Measurements from ENCODE around the gene RBFOX2.
"Not testable (repeated sequence)": the region's sequence is repeated elsewhere in the genome, so short reads cannot be mapped to it uniquely, and the experiment has no call there.

The RBFOX2 gene

GRCh38 chr22:36003972-36004674 lies 24.5 kb downstream of the RBFOX2 start:
- no peak for DNase-seq

DNA sequence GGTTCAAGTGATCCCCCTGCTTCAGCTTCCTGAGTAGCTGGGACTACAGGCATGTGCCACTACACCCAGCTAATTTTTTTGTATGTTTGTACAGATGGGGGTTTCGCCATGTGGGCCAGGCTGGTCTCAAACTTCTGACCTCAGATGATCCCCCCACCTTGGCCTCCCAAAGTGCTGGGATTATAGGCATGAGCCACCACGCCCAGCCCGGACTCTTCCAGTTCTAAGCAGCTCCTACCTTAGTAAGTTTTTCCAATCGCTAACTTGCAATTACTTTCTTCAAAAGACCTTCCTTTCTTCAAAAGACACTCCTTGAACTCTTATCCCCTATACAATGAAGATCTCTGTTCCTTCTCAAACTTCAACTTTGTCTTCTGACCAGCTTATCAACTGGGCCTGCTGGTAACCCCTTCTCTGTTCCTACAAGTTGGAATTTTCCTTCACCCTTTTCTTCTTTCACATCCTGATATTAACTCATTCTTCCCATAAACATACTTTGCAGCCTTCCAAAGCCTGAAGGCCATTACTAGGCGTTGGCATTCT lies 25.8 kb downstream of the RBFOX2 start:
- DNase-seq = no peak

- DNase-seq = no peak
Observed at GRCh38 chr22:36002084-36002483, 26.5 kb downstream of the RBFOX2 start.

GRCh38 chr22:35998748-35999147 lies 29.9 kb downstream of the RBFOX2 start:
- DNase-seq = no peak

DNA sequence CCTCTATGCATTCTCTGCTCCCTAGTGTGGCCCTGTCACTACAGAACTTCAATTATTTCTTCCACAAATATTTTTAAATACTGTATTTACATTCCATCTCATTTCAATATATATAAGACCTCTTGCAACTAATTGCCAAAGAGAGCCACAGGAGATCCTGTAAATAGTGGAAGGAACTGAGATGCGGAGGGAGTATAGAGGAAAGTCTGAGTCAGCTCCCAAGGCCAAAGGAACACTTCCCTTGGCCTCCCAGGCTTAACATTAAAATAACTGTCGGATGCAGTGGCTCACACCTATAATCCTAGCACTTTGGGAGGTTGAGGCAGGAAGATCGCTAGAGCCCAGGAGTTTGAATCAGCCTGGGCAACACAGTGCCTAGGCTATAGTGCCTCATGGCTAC lies 31.2 kb downstream of the RBFOX2 start:
- no peak for DNase-seq

GRCh38 chr22:35996596-35996995 lies 32.0 kb downstream of the RBFOX2 start:
- DNase-seq = no peak

DNA sequence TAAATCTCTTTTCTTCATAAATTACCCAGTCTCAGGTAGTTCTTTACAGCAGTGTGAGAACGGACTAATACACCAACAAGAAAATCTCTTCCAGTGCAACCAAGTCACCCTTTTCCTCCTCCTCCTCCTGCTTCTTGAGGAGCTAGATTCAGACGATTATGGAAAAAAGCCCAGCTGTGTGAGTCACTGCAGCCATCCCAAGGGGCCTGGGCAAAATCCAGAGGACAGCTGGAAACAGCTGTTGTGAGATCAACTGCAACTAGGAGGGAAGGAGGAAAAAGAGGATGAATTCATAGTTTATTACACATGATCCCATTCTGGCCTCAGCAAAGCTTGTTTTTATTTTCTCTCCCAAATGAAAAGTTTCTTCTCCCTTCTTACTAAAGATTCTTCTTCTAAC lies 32.9 kb downstream of the RBFOX2 start:
- no peak for DNase-seq

DNA sequence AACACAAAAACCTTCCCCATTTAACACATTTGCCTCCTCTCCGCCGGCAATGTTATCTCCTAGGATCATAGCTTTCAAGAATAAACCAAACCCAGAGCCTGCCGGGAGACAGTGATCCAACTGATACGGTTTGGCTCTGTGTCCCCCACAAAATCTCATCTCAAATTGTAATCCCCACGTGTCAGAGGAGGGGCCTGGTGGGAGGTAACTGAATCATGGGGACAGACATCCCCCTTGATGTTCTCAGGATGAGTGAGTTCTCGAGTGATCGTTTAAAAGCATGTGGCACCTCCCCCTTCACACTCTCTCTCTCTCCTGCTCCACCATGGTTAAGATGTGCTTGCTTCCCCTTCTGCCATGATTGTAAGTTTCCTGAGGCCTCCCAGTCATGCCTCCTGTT lies 33.3 kb downstream of the RBFOX2 start:
- no peak for DNase-seq

- not testable (repeated sequence) for DNase-seq
Observed at GRCh38 chr22:35993727-35994126, 34.9 kb downstream of the RBFOX2 start.

- no peak for DNase-seq
Observed at GRCh38 chr22:35993048-35993714, 35.4 kb downstream of the RBFOX2 start.

DNA sequence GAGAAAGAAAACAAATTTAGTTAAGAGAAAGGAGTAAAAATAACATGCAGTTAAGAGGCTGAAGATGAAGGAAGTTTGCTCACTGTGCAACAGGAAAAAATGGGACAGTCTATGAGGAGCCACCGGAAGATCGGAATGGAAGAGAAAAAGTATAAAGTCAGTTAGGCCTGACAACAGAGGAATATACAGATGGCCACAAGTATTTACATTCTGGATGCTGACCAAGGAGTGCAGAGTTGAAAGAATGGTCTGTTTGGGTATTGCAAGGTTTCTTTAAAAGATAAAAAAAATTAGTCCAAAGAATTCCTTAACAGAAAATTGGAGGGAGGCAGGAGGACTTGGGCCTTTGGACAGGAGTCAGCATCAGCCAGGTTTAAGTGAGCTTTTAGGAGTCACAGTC lies 37.5 kb downstream of the RBFOX2 start:
- DNase-seq = no peak

GRCh38 chr22:35988030-35988429 lies 40.6 kb downstream of the RBFOX2 start:
- DNase-seq = no peak

GRCh38 chr22:35987487-35987886 lies 41.1 kb downstream of the RBFOX2 start:
- DNase-seq = no peak

GRCh38 chr22:35986088-35986487 lies 42.5 kb downstream of the RBFOX2 start:
- no peak for DNase-seq

DNA sequence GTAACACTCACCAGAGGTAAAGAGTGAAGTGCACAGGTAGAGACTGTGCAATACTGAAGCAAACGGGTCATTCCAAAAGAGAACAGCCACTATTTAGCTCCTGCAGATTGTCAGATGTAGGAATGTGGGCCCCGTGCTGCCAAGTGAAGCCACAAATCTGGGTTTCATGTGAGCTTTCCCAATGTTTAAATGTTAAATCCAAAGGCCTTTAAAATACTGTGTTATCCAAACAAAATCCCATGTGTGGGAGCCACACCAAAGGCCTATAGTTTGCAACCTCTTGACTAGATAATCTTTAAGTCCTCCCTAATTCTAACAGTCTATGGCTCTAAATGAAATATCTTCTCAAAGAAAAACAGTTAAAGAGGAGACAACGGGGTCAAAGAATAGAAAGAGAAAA lies 43.3 kb downstream of the RBFOX2 start:
- no peak for DNase-seq

DNA sequence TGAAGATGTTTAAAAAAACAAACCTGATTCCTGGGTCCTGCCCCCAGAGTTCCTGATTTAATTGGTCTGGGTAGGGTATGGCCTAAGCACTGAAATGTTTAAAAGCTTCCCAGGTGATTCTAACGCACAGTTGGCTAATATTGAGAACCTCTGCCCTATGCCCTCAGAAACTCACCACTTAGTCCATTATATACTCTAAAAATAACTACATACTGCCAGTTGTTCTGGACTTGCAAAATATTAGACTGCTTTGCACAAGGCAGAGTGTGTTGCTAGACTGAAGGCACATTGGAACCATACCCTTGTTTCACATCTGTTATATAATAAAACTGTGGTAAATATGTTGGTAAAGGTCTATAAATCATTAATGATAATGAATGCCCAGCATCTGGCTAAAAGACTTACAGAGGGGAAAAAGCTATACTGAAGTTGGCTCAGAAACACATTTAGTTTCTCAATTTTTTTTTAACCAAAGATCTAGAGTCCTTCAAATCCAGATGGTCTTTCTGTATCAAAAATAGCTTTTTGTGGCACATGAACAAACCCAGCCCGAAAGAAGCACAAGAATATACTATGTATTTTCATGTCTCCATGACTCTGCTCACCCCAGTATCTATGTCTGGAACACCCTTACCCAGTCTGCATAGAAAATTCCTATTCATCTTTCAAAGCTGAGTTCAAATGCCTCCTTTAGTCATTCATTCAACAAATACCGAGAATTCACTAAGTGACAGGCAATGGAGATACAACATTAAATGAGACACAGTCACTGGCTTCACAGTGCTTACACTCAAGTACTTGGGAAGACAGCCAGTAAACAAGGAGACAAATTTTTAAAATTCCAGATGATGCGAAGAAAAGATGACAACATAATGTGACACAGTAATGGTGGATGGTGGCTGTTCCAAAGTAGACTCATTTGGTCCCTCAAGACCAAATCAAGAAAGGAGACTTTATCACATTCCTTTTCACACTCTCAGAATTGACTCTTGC lies 44.1 kb downstream of the RBFOX2 start:
- no peak for DNase-seq

GRCh38 chr22:35981900-35982299 lies 46.7 kb downstream of the RBFOX2 start:
- no peak for DNase-seq

DNA sequence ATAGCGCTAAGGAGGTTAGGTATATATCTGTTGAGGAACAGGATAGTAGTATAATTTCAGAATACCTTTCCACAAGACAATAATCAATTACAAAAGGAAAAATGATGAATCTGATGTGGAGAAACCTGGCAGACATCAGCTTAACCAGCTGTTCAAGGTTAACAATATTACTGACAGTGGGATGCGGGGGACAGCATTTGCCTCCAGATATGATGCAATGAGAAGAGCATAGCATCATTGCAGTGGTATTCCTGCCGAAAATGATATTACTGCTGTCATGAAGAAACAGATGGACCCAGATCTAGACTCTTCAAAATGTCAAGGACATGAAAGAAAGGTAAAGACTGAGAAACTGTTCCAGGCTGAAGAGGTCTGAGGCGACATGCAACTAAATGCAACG lies 49.7 kb downstream of the RBFOX2 start:
- DNase-seq = no peak

DNA sequence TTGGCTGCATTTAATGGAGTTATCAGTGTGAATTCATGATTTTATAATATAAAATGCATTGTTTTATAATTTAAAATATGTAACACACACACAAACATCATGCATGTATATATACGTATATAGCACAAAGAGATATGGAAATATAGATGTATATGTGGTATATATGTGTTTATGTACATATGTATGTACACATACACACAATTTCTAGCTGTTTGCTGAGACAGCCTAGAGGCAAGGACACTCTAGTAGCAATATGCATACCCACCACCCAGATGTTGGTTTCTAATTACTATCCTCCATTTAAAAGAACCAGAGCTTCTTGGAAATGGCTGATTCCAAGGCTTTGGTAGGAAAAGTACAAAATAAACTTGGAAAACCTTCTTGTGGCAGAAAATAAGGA lies 50.4 kb downstream of the RBFOX2 start:
- DNase-seq = no peak

DNA sequence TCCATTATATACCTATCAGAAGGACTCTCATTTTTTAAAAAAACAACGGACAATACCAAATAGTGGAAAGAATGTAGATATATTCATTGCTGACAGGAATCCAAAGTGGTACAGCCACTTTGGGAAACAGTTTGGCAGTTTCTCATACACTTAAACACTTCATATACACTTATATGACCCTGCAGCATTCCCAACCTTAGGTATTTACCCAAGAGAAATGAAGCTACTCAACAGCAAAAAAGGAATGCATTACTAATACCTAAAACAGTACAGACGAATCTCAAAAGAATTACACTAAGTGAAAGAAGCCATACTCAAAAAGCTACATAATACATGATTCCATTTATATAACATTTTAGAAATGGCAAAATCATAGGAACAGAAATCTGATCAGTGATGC lies 51.5 kb downstream of the RBFOX2 start:
- no peak for DNase-seq

GRCh38 chr22:35973388-35973787 lies 55.2 kb downstream of the RBFOX2 start:
- no peak for DNase-seq

DNA sequence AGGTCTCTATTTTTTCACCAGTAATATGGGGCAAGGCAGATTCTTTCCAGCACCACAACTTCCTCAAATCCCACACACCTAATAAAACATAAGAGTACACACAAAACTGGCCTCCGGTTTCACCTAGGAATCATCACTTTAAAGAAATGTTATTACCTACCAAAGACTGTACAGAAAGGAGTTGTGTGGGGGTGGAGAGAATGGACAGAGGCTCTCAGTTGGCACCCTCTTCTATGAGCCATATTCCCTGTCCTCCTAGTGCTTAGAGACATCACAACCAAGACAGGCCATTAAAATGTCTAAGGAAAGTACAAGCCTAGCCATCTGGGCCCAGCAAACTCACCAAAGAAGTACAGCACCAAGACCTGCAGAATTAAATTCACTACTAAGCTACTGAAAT lies 56.1 kb downstream of the RBFOX2 start:
- no peak for DNase-seq

GRCh38 chr22:35971456-35972119 lies 57.0 kb downstream of the RBFOX2 start:
- no peak for DNase-seq

Measured in stimulated activated CD4-positive, alpha-beta T cell treated with anti-CD3 and anti-CD28 coated beads, Interleukin-12 subunit alpha, Interleukin-12 subunit beta, amount 100 ng/mL, for 4 hours (primary cell).